ENCODE measurements around the gene CATSPERE.
"Not testable (repeated sequence)": the region's sequence is repeated elsewhere in the genome, so short reads cannot be mapped to it uniquely, and the experiment has no call there.

The CATSPERE gene

DNA sequence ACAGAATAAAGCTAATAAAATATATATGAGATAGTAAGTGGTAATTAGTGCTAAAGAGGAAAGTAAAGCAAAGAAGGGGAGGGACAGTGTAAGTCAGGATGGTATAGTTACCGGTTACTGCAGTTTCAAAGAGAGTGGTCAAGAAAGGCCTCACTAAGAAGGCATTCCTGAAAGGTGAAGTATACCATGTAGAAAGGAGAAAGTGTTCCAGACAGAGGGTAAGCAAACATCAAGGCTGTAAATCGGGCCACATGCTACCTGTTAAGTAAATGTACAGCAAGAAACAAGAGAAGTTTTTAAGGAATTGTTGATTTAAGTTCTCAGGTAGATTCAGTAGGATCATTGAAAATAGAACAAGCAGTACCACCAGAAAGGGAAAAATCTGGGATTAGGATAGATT is 201.5 kb downstream of the CATSPERE start:
- DNase-seq (ENCODE audit: low read depth, low spot score): no peak

DNA sequence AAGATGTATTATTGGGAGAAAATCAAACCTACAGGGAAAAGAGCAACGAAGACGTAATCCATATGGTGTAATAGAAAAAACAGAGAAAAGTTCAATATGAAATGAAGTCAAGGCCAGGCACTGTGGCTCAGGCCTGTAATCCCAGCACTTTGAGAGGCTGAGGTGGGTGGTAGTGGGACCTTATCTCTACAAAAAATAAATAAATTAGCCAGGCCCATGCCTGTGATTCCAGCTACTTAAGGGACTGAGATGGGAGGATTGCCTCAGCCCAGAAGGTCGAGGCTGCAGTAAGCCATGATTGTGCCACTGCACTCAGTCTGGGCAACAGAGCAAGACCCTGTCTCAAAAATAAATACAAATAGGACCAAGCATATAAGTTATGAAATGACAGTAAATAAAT is 203.3 kb downstream of the CATSPERE start:
- no peak for DNase-seq (ENCODE audit: low read depth, low spot score)

DNA sequence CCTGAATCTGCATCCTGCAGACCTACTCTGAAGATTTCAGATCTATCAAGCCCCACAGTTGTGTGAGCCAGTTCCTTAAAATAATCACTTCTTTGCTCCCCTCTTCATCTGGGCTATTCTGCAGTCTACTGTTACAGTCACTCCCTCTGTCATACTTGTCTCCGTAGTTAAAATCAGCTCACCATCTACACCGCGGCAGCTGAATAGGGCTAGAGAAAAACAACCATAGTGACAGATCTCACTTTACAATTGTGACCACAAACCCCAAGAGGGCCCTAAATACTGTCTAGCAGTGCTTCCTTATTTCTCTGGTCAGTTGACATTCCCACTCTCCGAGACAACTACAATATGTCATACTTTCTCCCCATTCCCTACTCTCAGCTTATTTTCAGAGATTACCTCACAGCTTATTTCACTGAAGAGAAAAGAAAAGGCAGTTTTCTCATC is 204.7 kb downstream of the CATSPERE start:
- no peak for DNase-seq (ENCODE audit: low read depth, low spot score)

DNA sequence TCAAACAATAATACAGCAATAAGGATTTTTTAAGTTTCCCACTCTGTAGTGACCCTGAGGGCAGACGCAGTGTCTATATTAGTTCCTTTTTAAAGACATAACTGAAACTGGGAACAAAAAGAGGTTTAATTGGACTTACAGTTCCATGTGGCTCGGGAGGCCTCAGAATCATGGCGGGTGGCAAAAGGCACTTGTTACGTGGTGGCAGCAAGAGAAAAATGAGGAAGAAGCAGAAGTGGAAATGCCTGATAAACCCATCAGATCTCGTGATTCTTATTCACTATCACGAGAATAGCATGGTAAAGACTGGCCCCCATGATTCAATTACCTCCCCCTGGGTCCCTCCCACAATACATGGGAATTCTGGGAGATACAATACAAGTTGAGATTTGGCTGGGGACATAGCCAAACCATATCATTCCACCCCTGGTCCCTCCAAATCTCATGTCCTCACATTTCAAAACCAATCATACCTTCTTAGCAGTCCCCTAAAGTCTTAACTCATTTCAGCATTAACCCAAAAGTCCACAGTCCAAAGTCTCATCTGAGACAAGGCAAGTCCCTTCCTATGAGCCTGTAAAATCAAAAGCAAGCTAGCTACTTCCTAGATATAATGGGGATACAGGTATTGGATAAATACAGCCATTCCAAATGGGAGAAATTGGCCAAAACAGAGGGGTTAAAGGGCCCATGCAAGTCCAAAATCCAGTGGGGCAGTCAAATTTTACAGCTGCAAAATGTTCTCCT is 205.8 kb downstream of the CATSPERE start:
- DNase-seq (ENCODE audit: low read depth, low spot score): not testable (repeated sequence)

DNA sequence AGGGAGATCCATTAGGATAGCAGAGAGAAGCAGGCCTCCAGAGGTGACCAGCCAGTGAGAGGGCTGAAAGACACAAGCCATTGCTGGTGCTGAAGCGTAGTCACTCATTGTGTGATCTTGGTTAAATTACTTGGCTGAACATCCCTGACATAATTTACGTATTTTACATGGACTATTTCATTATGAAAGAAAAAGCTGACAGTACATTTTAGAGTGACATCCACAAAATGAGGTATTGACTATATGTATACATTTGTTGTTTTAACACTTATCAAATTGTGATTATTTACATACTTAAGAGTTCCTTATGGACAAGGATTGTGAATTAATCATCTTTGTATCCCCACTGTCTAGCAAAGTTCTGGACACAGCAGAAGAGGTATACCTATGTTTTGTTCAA is 206.7 kb downstream of the CATSPERE start:
- DNase-seq (ENCODE audit: low read depth, low spot score): no peak

DNA sequence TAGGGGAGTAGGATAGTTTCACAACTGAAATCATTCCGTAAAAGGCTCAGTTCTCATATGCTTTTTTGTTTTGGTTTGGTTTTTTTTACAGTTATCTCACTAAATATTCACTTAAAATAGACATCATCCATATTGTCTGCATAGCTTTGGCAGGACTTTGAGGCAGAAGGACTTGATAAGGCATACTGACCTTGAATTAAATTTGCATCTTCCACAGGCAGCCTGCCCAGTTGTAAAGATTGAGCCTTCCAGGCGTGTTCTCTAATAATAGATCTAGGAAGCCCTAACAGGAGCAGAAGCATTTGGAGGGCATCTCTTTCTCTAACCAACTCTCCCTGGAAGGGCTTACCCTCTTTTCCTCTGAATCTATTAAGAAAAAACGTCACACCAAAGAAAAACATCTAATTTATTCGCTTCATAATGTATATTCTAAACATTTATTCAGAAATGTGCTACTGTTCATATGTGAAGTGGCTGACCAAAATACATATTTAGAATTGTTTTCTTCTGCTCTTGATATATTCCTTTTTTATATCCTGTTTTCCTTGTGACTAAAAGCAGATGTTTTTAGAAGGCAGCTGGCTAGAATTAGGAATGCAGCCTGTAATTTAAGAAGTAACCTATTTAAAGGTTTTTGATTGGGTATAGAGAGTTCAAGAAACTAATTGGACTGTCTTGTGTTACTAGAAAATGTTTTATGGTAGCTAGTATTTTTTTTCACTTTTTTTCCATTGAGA is 212.0 kb downstream of the CATSPERE start:
- DNase-seq (ENCODE audit: low read depth, low spot score): no peak

DNA sequence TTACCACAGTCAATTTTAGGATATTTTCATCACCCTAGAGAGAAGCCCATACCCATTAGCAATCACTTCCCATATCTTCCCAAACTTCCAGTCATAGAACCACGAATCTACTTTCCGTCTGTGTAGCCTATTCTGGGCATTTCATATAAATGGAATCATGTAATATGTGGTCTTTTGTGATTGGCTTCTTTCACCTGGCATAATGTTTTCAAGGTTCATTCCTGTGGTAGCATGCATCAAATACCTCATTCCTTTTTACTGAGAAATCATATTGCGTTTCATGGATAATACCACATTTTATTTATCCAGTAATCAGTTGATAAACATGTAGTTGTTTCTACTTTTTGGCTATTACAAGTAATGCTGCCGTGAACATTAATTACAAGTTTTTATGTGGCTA is 213.4 kb downstream of the CATSPERE start:
- no peak for DNase-seq (ENCODE audit: low read depth, low spot score)

DNA sequence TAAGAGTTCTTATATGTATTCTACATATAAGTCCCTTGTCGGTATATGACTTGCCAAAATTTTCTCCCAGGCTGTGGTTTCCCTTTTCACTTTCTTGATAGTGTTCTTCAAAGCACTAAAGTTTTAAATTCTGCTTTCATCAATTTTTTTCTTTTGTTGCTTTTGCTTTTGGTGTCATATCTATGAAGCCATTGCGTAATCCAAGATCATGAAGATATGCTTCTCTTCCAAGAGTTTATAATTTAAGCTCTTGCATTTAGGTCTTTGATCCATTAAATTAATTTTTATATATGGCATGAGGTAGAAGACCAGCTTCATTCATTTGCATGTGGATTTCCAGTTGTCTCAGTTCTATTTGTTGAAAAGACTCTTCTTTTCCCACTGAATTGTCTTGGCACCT is 214.1 kb downstream of the CATSPERE start:
- DNase-seq (ENCODE audit: low read depth, low spot score): no peak

DNA sequence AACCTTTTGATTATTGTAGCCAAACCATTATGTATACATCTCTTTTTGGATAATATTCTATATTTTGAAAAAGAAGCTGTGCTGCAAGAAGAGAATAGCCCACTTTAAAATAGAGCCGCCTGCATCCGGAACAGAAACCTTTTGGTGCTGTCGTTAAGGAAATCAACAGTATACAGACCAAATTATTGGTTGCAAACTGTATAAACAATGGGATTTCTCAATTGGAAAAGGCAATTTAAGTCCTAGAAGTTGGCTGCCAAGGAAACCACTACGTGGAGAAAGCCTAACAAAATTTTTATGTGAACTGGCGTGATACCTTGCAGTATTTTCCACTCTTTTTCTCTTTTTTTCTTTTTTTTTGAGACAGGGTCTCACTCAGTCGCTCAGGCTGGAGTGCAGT is 217.6 kb downstream of the CATSPERE start:
- no peak for DNase-seq (ENCODE audit: low read depth, low spot score)

DNA sequence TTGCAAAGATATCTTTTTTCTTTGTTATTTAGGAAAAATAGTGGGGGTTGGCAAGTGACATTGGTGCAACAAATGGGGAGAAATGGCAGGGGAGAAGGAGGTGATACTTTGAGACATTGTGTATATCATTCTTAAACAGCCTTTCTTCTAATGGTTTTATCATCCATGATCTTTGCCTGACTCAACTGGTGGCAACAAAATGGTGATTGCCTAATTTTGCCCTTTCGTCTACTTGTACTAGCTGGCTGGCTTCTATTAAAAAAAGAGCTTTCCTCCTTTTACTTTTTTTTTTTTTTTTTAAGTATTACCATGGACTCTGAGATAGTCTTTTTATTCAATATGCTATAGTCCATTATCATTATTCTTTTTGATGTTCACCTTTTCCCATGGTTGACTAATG is 219.6 kb downstream of the CATSPERE start:
- no peak for DNase-seq (ENCODE audit: low read depth, low spot score)

DNA sequence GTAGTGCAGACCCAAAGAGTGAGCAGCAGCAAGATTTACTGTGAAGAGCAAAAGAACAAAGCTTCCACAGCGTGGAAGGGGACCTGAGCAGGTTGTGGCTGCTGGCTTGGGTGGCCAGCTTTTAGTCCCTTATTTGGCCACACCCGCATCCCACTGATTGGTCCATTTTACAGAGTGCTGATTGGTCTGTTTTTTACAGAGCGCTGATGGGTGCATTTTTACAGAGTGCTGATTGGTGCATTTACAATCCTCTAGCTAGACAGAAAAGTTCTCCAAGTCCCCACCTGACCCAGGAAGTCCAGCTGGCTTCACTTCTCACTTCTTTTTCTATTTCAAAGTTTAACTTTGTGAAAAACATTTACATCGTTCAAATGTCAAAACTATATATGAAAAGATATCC is 221.0 kb downstream of the CATSPERE start:
- not testable (repeated sequence) for DNase-seq (ENCODE audit: low read depth, low spot score)
